GM21576 (cell line): ENCODE data around the gene MMP10.

Source experiments
- ATAC-seq: cut with Tn5 transposase; IDR thresholded peaks from one replicate; pipeline ENCODE4 v1.9.1; 2021; ENCODE audit warnings: mild to moderate bottlenecking, moderate library complexity; ENCODE audit not compliant: unreplicated experiment

MMP10 gene

GRCh38 chr11:102780491-102780918 lies at the start of gene MMP10:
Gene MMP10, minus strand, starts transcription at chr11:102780628. Its CDS starts 37 bp downstream, at chr11:102780591.
- ATAC-seq: no peak

DNA sequence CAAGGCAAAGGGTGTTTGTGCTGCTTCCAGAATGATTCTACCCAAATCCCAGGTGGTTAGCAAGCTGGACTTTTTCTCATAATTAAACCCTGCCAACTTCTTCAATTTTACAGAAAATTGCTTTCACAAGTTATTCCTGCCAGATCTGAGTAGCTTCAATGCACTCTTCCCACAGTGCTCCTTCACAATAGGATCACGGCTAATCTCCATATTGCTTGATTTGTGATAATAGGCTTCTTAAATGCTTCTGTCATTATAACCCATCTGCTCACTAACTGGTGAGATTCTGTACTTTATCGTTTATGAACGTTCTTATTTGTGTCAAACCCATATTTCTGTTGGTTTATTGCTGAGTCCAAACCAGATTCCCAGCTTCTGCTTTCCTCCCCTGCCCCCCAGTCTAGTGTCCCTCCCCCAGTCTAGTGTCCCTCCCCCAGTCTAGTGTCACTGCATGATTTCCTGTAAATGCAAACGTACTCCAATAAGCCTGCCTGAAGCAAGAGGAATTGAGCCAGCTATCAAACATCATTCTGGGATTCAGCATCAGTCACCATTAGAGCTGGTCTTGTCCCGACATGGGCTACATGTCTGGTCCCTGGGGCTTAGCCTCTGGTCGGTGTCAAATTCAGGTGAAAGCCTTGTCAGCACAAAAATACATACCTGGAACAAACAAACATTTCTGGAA lies 49.0 kb upstream of the MMP10 start:
- no peak for ATAC-seq

DNA sequence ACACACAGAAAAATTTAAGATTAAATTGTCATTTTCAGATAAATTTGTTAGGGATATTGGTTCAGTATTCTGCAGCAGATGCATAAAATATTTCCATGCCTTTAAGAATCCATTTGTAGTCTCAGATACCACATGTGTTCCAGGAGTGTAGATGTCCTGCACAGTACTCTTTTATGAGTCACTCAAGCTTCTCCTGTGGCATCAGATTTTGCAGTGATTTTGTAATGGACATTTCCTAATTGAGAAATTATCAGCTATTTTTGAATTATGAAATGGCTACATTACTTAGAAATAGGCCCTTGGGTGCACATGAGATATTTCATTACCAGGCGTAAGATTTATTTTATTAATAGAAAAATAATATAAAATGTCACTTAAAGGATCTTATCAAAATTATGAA lies 44.1 kb upstream of the MMP10 start:
- ATAC-seq: no peak

GRCh38 chr11:102819491-102819890 lies 39.1 kb upstream of the MMP10 start:
- ATAC-seq: no peak

DNA sequence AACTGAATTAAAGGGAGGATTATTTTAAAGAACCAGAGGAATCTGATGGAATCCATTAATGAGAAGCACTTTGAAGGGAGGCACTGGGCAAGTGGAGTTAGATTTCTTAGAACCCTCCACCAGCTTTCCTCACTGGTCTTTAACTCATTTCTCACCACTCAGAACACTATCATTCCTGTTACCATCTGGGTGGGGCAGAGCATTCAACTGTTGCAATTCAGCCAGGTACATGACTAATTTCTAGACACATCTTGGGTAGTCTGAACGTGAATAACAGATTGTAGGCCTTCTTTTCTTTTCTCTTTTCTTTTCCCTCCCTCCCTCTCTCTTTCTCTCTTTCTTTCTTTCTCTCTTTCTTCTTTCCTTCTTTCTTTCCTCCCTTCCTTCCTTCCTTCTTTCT lies 33.1 kb upstream of the MMP10 start:
- ATAC-seq: no peak

- no peak for ATAC-seq
Observed at GRCh38 chr11:102812188-102812587, 31.8 kb upstream of the MMP10 start.

DNA sequence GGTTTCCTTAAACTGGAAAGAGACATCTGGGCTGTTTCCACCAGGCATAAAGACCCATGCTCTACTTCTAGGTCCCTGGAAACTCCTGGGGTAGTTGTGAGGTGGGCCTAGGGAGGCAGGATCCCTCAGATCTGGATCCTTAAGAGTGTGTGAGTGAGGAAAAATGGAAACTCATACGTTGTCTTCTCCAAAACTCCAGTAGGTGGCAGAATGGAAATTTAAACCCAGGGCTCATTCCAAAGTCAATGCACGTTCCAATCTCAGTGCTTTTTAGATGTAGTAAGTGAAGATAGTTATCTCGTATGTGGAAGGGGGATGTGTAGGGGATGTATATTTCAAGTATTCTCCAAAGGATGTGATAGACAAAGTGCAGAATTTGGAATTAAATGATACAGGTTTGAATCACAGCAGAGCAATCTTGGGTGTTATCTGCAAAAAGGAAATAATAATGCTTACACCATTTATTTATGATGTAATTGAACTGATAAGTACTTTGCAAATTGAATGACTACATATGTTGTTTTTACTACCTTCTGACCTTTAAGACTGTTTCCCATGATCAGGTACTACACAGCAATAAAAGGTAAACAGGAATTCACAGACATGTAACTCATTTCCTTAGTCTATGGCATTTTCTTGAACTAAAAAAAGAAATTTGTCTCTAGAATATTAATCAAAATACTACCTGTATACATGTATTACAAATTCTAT lies 30.7 kb upstream of the MMP10 start:
- no peak for ATAC-seq

DNA sequence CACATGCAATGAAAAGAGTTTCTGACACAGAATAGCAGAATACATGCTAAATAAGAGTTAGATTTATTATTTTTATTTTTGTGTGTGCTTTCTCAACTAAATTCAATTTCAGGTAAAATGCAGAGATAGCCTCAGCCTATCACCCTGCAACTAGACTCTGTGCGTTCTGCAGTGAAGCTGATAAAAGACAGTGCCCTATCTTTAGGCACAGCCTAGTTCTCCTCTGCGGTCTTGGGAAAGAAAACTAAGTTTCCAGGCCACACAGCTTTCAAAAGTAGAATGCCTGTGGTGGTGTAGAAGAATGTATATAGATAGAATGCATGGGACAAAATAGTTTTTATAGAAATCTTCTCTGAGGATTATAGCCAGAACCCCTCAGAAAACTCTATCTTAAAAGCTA lies 29.5 kb upstream of the MMP10 start:
- no peak for ATAC-seq

DNA sequence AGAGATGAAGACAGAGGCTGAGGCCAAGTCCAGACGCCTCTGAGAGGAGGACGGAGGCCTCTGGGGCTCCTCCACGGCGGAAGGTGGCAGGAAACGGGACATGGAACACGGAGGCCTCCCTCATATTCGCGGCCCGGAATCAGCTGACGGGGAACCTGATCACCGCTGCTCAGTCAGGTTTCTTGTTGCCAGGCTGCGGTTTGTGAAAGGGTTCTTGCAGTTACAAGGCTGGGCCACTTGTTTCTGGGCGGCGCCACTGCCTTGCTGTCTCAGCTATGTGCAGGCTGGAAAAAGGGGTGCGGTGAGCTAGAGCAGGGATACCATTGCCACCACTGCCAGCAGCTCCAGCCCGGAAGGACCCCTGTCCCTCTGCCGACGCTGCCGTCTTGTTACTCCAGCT lies 27.5 kb upstream of the MMP10 start:
- ATAC-seq: peak; percentile 60

- ATAC-seq: no peak
Observed at GRCh38 chr11:102806296-102806695, 25.9 kb upstream of the MMP10 start.

- no peak for ATAC-seq
Observed at GRCh38 chr11:102802341-102802740, 21.9 kb upstream of the MMP10 start.

DNA sequence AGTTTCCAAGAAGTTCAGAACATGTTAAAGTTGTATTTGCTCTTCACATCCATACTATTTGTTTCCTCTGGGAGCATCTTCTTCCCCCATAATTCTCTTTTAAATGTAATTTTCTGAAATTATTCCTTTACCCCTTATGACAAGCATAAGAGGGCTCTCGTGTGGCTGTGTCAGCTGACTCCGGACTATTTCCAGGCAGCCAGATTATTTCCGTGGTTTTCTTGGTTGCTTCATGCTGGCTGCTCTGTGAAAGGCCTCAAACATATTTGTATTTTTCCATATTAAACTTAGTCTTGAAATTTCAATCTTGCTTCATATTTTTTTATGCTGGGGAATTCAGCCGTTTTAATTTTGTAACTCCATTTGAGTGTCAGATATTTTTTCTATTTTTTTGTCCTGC lies 20.3 kb upstream of the MMP10 start:
- no peak for ATAC-seq

- ATAC-seq: no peak
Observed at GRCh38 chr11:102799681-102800340, 19.4 kb upstream of the MMP10 start.

- ATAC-seq: no peak
Observed at GRCh38 chr11:102798012-102798746, 17.8 kb upstream of the MMP10 start, which contains the start of gene MMP1. Gene MMP1, minus strand, starts transcription at chr11:102798160. Its CDS starts 68 bp downstream, at chr11:102798092.

DNA sequence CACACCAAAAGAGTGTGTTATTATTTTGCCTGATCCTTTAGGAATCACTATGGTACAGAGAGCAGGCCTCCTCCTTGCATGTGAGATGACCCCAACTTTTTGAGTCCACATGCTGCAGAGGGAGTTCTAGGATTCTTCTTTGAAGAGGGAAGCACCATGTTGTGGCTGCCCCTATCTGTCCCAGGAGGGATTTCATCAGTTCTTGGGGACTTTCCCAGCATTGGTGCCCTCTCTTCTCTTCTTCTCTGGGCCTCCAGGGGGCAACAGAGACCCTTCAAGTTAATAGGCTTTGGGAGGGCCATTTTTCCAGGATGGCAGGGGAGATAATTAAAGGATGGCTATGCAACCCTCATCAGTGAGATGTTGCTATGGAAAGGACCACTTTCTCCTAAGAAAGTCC lies 14.0 kb upstream of the MMP10 start:
- ATAC-seq: peak; percentile 91

DNA sequence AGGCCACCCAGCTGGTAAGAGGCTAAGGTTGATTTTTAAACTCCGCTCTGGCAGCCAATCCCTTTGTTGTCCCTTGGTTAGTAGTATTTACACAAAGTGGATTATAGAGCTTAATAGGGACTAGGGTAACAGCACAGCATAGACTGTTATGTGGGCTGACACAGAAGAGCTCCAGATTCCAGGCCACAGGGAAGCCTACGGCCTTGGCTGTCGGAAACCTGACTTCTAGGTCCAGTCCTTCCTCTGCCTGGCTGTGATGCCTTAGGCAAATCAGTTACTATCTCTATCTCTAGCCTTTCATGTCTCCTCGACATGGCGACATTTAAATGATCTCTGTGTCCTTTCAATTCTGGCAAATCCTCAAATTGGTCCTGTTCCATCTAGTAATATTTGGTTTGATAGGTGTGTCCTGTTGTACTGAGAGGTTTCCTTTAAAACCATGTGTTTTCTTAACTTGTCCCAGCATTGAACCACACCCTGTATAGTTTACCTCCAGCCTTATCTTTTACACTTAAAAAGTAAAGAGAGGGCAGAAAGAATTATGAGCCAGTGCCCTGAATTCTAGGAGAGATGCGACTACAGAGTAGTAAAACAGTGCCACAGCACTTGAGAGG lies 13.4 kb upstream of the MMP10 start:
- no peak for ATAC-seq

DNA sequence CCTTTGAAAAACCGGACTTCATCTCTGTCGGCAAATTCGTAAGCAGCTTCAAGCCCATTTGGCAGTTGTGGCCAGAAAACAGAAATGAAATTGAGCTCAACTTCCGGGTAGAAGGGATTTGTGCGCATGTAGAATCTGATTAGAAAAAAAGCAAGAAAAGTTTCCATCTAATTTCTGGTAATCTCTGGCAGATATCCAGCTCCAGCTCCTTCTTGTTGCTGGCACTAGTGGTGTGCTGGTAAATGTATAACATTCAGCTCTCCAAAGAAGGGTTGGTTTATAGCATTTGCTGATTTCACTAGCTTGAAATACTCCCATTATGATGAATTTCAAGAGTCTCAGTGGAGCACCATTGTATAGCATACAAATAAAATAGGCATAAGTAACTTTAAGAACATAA lies 12.2 kb upstream of the MMP10 start:
- ATAC-seq: no peak

DNA sequence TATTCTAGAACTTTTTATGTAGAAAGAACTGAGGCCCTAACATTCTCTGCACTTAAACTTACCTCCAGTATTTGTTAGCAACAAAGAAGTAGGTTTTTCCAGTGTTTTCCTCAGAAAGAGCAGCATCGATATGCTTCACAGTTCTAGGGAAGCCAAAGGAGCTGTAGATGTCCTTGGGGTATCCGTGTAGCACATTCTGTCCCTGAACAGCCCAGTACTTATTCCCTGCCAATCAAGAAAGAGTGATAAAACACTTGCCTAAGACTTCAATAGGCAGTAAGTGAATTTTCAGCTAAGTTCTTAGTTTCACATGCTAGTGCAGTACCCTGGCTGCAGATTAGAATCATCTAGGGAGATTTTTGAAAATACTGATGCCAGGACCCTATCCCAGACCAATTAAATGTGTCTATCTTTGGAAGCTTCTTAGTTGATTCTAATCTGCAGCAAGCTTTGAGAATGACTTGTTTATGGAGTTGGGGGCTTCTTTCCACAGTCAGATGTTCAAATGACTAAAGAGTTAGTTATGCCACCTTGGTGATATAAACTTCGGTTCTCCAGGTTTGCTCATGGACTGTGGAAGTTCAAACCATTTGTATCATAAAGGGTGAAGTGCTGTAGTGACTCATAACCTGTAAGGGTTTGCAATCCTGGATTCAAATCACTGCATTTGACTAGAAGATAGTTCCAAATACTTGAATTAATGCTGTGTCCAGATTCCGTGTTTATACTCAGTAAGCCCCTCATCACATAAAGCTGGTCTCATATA lies 11.0 kb upstream of the MMP10 start:
- ATAC-seq: no peak

DNA sequence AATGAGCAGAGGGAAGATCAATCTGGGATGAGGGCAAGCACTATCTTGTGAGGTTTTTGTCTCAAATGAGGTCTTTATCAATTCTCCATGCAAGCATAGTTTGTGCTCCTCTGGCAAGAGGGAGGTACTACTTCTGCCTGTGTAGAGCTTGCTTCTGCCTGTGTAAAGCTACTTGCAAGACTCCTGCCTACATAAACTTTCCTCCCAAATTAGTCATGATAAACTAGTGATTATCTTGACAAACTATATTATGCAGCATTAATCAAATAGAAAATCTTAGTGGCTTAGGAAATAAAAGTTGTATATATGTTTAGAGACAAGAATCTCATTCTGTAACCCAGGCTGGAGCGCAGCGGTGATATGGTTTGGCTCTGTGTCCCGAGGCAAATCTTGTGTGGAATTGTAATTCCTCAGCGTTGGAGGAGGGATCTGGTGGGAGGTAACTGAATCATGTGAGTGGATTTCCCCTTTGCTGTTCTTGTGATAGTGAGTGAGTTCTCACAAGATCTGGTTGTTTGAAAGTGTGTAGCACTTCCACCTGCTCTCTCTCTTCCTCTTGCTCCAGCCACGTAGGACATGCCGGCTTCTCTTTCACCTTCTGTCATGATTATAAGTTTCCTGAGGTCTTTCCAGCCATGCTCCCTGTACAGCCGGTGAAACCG lies 8.0 kb upstream of the MMP10 start:
- no peak for ATAC-seq

GRCh38 chr11:102784380-102784779 lies 4.0 kb upstream of the MMP10 start:
- ATAC-seq: no peak
